GM10266 (cell line): ENCODE measurements around the gene SGCA.

ENCODE experiments used
- DNase-seq: peaks from one replicate; pipeline ENCODE4 v3.0.0; 2012; ENCODE audit errors: extremely low spot score
- TF ChIP-seq, protein P1 (sequence below): IDR thresholded peaks from 2 replicates; pipeline ENCODE4 v1.5.1; 2012; ENCODE audit warnings: mild to moderate bottlenecking, low read depth; ENCODE audit not compliant: control insufficient read depth, insufficient read depth; ENCODE audit errors: missing control alignments

Gene SGCA

DNA sequence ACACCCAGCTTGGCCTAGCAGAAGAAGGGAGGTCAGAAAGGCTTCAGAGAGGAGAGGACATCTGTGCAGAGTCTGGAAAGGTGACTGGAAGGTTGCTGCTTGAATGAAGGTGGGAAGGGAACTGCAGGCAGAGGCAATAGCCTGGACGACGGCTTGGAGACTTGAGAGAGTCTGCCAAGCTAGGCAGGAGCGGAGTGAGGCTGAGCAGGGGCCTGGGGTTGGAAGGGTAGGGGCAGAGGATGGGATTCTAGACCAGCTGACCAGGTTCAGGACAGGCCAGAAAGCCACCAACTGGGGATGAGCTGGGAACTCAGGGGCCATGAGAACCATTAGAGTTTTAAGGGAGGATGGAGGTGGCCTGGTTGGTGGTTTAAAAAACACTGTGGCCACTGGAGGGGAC is 339 bp upstream of the SGCA start:
- no peak for DNase-seq
- TF ChIP-seq, protein P1, sequence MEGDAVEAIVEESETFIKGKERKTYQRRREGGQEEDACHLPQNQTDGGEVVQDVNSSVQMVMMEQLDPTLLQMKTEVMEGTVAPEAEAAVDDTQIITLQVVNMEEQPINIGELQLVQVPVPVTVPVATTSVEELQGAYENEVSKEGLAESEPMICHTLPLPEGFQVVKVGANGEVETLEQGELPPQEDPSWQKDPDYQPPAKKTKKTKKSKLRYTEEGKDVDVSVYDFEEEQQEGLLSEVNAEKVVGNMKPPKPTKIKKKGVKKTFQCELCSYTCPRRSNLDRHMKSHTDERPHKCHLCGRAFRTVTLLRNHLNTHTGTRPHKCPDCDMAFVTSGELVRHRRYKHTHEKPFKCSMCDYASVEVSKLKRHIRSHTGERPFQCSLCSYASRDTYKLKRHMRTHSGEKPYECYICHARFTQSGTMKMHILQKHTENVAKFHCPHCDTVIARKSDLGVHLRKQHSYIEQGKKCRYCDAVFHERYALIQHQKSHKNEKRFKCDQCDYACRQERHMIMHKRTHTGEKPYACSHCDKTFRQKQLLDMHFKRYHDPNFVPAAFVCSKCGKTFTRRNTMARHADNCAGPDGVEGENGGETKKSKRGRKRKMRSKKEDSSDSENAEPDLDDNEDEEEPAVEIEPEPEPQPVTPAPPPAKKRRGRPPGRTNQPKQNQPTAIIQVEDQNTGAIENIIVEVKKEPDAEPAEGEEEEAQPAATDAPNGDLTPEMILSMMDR, result no peak

DNA sequence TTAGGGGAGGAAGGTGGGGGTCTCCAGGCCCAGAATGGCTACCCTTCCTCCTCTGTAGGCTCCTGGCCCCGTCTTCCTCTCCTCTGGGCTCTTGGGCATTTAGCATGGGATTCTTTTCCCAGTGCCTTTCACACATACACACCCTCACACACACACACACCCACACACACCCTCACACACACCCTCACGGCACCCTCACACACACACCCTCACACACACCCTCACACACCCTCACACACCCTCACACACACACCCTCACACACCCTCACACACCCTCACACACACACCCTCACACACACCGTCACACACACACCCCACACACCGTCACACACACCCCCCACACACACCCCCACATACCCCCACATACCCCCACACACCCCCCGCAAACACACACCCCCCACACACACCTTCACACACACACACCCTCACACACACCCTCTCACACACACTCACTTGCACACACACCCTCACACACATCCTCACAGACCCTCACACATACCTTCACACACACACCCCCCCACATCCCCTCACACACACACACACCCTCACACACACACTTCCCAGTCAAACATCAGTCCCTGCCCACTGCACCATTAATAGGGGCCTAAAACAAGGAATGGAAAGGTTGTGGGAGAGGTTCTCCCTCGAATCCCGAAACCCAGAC is 845 bp downstream of the SGCA start:
- no peak for DNase-seq
- TF ChIP-seq, protein P1, result no peak

DNA sequence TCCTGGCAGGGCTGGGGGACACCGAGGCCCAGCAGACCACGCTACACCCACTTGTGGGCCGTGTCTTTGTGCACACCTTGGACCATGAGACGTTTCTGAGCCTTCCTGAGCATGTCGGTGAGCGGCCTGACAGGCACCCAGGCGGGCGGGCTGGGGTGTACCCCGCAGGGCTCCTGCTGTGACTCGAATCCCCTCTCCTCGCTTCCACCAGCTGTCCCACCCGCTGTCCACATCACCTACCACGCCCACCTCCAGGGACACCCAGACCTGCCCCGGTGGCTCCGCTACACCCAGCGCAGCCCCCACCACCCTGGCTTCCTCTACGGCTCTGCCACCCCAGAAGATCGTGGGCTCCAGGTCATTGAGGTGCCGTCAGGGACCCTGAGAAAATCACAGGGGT is 1.6 kb downstream of the SGCA start:
- TF ChIP-seq, protein P1, result no peak
- DNase-seq, result no peak

DNA sequence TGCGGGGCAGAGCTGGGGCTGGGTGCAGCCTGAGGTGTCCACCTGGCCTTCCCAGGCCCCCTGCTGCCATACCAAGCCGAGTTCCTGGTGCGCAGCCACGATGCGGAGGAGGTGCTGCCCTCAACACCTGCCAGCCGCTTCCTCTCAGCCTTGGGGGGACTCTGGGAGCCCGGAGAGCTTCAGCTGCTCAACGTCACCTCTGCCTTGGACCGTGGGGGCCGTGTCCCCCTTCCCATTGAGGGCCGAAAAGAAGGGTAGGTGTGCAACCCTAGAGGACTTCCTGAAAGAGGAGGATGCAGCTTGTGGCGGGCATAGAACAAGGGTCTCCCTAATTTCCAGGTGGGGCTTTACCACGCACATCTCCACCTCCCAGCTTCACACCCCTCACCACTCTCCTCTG is 2.5 kb downstream of the SGCA start:
- DNase-seq, result no peak
- TF ChIP-seq, protein P1, result no peak

DNA sequence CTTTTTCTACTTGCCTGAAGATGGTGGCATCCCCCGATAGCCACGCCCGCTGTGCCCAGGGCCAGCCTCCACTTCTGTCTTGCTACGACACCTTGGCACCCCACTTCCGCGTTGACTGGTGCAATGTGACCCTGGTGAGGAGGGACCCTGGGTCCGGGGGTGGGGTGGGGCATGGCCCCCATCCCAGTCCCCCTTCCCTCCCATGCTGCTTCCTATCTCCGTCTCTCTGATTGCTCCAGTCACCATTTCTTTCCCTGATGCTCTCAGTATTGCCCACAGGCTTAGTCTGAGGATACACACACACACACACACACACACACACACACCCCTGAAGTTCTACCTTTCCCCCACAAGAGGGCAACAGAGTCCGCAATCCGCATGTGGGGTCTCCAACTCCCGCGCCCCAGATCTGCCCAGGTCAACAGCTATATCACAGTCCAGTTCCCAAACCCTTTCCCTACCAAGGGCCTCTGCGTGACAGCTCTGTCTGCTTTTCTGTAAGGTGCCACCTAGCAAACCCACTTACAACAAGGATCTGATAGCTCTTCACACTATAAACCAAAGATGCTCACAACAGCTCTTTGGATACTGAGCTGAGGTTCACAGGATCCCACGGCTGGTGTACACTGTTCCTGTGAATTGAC is 3.4 kb downstream of the SGCA start:
- peak; percentile 77 for DNase-seq
- TF ChIP-seq, protein P1, result peak; percentile 83

DNA sequence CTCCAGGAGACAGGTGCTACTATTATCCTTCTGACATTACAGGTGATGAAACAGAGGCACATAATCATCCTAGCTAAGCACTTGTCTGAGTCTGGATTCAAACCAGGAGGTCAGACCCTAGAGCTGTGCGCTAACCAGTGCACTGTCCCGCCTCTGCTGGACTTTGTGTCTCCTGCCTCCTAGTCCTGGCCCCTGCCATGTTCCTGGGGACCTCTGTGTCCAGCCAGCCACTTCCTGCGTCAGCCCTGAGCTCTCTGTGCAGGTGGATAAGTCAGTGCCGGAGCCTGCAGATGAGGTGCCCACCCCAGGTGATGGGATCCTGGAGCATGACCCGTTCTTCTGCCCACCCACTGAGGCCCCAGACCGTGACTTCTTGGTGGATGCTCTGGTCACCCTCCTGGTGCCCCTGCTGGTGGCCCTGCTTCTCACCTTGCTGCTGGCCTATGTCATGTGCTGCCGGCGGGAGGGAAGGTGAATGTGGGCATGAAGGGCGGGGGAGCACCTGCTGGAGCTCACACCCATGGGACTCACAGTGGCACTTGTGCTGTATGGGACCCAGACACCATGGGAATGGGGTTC is 4.2 kb downstream of the SGCA start:
- no peak for DNase-seq
- TF ChIP-seq, protein P1, result no peak

DNA sequence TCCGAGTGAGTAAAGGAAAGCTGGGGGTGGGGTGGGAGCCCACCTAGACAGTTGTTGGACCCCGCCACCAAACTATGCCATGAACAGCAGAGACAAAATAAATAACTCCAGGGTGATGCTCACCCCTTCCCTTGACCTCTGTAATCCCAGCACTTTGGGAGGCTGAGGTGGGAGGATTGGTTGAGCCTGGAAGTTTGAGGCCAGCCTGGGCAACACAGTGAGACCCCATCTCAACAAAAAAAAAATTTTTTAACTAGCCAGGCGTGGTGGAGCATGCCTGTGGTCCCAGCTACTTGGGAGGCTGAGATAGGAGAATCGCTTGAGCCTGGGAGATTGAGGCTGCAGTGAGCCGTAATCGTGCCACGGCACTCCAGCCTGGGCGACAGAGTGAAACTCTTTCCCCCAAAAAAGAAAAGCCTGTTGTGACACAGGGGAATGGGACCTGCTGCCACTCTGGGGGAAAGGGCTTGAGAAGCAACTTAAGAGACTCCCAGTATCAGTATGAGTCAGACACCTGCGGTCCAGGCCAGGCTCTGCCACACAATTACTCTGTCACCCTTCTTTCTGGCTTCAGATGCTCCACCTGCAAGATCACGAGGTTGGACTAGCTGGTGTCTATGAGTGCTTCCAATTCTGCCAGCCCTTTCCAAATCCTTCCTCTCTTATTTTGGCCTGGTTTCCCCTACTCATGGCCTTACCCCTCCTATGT is 5.0 kb downstream of the SGCA start:
- peak; percentile 62 for DNase-seq
- TF ChIP-seq, protein P1, result no peak
